Germinal center (tissue), 1 donor: Measurements from ENCODE around the gene TJP2.

Experiments used
- DNase-seq: peaks from one replicate; pipeline ENCODE4 v3.0.0; 2012; ENCODE audit warnings: mixed read lengths, low spot score

TJP2 gene

DNA sequence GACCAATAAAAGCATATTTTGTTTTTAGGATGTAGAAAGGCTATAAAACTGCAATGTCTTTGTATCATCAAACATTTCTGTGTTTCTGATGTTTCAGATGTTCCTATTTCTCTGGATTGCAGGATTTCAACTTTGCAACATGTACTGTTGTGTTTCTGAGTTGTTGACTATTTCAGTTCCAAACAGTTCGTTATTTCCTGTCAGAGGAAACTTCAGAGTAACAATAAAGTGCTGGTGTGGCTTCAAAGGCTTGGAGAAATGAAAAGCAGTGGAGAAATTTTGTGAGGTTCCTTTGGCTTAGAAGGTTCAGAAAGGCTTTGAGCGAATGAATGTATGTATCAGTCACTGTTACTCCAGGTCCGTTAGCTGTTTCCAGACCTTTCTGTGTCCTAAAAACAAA lies 17.2 kb downstream of the TJP2 start:
- DNase-seq = no peak

DNA sequence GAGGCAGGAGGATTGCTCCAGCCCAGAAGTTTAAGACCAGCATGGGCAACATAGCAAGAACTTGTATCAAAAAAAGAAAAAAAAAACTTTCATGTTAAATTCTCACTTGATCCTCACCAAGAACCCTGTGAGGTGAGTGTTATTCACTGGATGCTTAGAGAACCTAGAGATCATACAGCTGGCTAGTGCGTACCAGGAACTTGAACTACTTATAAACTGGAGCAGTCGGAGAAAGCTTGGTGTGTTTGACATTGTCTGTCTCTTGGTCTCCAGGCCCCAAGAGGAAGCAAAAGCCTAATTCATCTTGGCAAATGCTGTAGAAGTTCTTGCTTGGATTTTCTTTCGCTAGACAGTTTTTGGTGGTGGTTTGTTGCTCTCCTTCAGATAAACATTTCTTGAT lies 18.1 kb downstream of the TJP2 start:
- no peak for DNase-seq

DNA sequence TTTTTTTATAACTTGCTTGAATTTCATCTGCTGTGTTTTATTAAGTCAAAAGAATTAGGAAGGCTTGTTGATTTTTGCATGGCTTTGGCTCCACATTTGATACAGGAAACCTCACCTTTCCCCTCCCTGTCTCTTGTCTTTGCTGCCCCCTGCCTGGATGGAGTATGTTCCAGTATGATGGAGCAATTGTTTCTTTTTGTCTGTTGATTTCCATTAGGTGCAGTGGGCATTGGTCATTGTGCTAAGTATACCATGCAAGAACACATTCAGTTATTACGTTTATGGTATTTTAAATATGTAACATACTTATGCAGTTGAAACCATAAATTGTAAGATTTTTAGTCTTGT lies 19.6 kb downstream of the TJP2 start:
- DNase-seq = no peak

DNA sequence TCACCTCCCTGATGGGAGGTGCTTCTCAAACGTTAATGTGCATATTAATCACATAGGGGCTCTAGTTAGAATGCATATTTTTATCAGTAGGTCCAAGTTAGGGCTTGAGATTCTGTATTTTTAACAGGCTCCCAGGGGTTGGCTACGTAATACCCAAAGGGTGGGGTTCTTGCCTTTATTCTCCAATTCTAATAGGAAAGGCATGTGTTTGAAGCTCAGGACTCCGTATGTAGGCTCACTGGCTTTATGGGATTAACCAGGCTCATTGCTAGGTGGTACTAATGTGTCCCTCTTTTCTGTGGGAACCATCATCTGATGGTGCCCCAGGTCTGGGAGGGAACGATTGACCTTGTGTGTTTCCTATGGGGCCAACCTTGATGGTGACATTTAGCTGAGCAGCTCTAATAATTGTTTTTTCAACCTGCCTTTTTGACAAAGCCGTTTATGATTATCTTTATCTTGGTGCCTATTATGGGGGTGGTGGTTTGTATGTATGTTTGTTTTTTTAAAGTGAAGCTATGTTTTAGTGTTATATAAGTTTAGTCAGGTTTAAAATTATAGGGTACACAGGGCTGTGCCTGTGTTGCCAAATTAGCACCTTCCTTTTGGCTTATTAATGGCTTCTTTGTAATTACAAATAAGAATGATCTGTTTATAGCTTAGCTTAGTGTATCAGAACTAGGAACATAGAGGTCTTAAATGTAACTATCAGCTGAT lies 20.8 kb downstream of the TJP2 start:
- no peak for DNase-seq

DNA sequence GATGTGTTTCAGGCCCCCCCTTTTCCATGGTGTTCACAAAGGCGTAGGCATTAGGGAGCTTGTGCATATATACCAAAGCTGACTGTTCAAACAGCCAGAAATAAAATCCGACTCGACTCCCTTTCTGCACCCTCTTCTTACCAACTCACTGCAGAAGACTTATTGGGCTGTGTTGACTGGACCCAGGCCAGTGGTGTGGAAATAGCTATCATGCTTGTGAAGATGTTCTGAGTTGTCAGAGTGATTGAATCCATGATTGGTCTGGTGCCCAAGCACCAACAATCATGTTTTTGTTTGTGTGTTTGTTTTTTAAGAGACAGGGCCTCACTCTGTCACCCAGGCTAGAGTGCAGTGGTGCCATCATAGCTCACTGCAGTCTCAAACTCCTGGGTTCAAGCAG lies 21.6 kb downstream of the TJP2 start:
- DNase-seq = no peak

DNA sequence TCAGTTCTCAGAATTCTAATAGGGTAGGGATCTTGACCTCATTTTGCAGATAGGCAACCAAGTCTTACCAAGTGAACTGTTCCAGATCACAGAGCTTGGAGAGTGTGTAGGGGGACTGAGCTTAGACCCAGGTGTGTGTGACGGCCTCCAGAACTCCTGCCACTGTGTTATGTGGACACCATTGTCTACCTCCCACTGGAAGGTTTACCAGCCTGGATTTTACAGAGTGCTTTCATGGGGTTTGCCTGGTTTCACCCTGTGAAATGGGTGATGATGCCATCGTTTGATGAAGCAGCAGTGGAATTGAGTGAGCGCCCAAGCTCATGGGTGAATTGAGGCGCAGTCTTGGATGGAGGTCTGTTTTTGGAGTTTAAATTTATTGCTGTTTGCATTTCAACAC lies 23.6 kb downstream of the TJP2 start:
- DNase-seq = no peak

DNA sequence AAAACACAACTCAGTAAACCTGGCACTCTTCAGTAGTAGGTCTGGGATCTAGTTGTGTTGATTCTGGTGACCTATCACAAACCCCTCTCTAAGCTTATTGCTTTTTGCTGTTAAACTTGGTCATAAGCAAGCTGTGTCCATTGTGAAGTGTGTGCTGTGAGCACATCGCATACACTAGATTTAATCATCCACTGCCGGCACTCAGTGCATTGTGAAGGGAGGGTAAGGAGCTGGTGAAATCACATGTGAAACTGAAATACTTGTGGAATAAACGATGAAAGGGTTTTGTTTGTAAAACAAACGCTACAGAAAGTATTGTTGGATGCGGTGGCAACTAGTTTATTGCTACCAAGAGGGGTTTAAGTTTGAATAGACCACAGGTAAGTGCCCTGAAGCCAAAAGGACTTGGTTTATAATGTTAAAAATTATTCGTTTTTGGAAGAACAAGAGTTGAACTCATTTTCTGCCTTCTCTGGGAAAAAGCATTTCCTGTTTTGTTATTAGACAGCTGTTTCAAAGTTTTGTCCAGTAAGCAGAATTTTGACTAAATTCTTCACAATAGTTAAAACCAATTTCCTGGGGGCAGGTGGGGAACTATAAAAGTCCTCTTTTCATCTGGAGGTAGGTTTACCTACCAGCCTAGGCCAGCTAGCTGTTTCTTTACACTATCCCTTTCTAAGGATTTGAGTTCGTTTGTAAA lies 24.6 kb downstream of the TJP2 start:
- no peak for DNase-seq

DNA sequence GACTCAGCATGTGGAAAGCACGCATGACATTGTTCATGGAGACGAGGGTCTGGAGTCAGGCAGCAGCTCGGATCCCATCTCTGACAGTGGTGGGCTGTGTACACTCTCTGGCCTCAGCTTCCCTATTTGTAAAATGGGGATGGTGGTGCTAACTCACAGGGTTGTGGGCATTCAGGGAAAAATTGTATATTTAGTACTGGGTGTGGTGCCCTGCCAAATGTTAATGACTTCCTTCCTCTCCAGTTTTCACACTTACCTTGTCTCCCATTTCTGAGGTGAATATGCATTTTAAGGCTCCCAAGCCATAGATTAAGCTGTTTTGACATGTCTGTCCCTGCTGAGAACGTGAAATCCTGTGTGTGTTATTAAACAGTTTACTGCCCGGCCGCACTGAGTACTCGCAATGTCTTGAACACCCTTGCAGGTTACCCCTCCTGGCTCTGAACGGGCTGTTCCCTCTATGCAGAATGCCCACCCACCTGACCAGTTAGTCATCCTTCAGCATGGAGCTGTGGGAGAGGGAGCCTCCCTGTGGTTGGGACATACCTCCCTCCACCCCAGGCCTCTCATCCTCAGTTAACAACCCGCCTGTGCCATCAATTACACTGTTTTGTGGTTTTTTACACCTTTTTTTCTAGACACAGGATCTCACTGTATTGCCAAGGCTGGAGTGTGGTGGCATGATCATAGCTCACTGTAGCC lies 25.8 kb downstream of the TJP2 start:
- no peak for DNase-seq

DNA sequence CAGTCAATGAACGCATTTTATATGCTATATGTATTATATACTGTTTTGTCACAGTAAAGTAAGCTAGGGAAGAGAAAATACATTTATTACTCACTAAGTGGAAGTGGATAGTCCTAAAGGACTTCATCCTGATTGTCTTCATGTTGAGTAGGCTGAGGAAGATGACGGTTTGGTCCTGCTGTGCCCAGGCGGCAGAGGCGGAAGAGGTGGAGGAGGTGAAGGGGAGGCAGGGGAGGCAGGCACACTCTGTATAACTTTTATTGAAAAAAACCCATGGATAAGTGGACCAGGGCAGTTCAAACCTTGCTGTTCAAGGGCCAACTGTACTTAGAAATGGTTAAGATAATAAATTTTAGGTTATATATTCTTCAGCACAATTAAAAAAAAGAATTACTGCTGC lies 28.5 kb downstream of the TJP2 start:
- DNase-seq = no peak

DNA sequence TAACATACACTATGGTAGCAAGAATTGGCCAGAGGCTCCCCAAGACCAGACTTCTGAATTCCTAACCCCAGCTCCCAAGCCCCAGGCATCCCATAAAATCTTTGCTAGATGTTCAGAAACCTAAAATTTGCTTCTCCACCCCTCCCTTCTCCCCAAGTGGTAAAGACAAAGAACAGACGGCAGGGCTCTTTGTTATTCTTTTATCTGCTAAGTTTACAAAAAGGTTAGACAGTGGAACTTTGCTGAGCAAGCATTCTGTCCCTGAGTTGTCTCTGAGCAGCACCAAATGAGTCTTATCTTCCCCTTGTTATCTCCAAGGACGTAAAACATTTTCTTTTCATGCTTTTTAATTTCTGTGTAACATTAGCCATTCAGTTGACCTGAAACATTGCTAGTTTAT lies 30.2 kb downstream of the TJP2 start:
- no peak for DNase-seq

DNA sequence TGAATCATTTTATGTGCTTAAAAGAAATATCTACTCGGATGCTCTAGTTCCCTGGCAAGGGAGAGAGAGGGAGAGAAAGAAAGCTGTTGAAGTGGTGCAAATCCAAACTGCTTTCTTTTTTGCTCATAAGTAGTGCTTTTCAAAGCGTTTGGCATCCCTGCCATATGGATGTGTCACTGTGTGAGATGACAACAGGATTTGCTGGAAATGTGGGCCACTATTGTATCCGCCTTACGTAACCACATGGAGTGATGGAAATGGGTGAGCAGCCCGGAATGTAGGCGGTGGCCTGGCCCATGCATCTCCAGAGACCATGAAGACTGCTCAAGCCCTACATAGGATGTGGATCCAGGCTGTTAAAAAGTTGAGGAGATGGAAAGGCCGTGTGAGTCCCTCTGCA lies 30.8 kb downstream of the TJP2 start:
- DNase-seq = no peak

DNA sequence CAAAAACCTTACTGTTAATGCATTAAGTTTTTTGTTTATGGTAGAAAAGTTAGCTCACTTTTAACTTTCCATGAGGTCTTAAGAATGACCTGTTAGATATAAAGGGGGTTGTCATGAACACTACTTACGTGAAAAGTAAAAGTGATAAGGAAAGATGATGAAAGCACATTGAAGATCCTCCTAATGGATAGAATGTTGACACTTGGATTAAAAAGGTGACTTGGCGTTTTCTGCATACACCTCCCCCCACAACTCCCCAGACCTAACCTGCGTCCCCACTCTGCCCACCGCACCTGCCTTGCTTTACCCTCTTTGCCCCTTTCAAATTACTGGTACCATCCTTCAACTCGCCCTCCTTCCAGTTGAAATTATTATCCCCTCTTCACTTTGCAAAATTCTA lies 32.0 kb downstream of the TJP2 start:
- DNase-seq = no peak

DNA sequence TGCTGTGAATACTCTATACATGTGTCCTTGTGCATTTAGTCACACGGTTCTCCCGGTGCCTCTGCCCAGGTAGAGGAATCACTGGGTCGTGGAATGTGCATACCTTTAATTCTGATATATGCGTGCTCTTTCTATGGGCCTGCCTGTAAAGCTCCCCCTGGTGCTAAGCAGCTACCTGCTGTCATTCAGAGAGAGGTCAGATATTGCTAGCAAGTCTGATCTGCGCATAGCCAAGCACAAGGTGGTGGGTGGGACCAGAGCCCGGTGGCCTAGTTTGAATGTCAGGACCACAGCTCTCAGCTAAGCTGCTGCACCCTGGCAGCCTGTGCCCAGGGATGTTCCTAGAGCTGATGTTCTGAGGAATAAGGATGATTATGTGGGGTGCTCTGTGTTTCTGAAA lies 33.4 kb downstream of the TJP2 start:
- no peak for DNase-seq

DNA sequence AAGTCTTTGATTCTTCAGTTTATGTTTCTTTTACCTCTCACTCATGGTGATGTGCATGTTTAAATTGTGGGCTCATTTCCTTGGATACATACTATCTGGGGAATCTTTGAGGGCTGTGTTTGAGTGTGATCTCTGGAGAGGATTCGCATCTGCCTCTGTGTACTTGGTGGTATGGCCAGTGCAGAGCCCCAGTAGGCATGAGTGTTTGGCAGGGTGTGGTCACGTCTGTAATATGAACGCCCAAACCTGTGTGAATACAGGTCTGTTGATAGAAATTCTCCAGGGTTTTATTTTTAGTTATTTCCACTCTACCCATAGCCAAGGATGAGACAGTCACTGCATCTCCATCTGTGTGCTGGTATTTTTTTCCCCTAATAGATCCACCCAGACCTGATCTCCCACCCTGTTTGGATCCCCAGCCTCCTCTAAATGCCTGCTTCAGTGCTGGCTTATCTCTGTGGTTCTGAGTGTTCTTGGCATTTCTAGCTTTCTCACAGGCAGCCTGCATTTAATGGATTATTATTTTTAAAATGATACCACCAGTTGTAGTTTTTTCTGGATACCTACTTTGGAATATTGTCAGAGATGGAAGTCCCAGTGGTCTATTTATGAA lies 37.5 kb downstream of the TJP2 start:
- no peak for DNase-seq

DNA sequence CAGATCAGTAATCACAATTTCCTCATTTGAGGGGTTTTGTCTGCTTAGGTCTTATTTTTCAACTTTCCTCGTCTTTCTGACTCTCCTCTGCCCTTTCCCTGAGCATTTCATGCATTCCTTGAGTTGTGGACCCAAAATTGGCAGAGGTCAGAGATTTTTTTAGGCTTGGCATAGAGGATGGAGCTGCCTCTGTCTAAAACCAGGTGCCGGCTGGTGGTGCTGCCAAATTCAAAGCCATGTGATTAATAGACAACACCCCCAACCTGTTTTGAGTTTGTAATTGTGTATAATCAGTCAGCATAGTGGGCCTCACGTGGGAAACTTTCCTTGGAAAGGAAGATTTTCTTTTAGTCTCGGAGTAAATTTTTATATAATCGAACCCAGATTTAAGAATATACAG lies 39.6 kb downstream of the TJP2 start:
- no peak for DNase-seq

DNA sequence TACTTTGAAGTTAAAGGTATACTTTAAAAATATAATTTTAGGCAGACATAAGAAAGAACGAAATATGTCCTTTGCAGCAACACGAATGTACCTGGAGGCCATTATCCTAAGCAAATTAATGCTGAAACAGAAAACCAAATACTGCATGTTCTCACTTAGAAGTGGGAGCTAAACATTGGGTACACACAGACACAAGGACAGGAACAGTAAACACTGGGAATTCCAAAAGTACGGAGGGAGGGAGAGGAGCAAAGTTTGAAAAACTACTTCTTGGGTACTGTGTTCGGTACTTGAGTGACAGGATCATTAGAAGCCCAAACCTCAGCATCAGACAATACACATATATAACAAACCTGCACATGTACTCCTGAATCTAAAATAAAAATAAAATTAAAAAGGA lies 40.9 kb downstream of the TJP2 start:
- no peak for DNase-seq

DNA sequence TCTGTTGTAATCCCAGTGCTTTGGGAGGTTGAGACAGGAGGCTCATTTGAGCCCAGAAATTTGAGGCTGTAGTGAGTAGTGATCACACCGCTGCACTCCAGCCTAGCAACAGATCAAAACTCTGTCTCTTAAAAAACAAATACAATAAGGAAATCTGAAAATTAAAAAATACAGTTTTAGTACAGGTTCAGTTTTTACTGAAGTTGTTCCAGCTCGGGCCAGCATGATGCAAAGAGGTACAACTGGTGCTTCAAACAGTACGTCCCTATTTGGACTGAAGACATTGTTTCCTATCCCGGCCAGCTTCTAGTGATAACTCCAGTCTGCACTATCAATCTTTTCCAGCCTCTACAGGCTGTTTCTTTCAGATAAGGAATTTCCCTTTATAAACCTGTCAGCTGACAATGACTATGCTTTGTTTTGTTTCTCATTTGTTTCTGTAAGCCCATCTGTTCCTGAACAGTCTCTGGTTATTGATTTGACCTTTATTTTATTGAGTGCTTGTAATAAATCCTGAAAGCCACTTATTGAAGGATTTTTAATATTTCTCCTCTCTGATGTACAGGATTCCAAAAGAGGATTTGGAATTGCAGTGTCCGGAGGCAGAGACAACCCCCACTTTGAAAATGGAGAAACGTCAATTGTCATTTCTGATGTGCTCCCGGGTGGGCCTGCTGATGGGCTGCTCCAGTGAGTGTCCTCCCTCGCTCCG lies 41.9 kb downstream of the TJP2 start:
- DNase-seq = no peak

DNA sequence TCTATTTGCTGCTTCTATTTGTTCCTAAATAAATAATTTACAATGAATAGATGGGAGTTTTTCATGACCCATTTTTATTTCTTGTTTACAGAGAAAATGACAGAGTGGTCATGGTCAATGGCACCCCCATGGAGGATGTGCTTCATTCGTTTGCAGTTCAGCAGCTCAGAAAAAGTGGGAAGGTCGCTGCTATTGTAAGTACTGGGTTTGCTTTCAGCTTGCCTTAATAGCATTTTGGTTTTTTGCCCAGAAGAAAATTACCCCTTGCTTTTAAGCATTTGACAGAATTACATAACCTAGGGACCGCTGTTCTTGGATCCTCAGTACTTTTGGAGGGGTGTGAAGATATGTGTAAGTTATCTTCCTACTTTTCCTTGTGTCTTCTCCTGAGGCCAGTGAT lies 44.1 kb downstream of the TJP2 start:
- no peak for DNase-seq

DNA sequence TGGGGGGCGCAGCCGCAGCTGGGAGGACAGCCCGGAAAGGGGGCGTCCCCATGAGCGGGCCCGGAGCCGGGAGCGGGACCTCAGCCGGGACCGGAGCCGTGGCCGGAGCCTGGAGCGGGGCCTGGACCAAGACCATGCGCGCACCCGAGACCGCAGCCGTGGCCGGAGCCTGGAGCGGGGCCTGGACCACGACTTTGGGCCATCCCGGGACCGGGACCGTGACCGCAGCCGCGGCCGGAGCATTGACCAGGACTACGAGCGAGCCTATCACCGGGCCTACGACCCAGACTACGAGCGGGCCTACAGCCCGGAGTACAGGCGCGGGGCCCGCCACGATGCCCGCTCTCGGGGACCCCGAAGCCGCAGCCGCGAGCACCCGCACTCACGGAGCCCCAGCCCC lies 47.0 kb downstream of the TJP2 start:
- DNase-seq = no peak

DNA sequence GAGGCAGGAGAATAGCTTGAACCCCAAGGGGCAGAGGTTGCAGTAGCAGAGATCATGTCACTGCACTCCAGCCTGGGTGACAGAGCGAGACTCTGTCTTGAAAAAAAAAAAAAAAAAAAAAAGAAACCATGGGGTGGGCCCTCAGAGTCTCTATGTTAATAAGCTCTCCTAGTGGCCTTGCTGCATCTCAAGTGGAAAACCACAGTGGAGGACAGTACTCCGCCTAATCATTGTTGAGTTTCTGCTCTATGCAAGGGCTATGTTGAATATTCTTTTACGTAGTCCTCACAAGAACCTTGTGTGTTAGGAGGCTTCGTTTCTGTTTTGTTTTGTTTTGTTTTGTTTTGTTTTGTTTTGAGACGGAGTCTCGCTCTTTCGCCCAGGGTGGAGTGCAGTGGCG lies 48.9 kb downstream of the TJP2 start:
- no peak for DNase-seq

DNA sequence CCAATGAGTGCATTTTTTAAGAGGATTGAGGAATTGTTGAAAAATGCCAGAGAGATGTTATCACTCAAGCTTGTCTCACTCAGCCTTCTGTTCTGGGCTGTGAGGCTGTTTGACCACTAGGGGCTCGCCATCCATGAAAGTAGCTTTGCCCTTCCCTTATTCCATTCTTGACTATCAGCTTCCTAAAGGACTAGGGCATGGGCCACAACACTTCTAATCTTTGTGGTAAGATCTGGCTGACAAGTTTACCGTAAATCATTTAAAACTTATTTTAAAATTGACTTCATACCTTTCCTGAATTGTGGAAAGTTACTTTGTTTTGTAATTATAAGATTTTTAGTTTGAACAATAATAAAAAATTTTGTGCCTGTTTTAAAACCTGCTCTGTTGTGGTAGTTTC lies 49.5 kb downstream of the TJP2 start:
- DNase-seq = peak; percentile 17

DNA sequence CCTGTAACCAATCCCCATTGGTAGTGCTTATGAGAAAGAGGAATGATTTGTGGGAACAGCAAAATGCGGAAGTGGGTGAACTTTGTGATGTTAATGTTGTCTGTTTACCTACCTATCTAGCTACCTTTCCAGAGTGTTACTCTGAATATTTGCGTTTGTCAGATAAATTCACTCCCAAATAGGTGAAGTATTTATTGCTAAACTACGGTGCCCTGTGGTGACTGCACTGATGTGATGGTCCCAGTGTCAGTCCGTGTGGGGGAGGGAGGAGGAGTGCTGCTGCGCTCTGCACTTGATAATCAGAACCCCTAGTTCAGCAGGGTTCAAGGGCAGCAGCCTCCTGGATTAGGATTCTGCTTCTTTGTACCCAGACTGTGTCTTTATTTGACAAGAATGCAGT lies 55.3 kb downstream of the TJP2 start:
- no peak for DNase-seq

DNA sequence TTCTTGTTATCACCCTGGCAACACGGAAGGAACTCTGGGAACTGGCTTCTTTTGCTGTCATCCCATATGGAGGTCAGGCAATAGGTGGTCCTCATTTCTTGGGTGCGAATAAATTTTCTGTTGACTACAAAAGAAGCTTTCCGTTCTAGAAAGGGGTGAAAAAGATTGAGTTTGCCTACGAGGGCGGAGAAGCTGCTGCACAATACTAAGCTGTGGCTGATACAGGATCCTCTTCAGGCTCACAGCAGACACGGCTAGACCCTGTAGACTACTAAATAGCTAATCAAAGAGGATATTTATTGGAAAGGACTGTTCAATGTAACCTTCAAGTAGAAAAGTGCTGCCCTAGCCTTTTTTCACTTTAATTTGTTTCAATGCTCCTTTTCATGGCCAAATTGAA lies 58.1 kb downstream of the TJP2 start:
- DNase-seq = no peak
